Retinal pigment epithelial cell (primary cell): ENCODE data around the gene SOHLH2.

Experiments used
- DNase-seq: peaks from one replicate; pipeline ENCODE4 v3.0.0-alpha.2; 2010; ENCODE audit warnings: low read depth
- H3K4me3 ChIP-seq: 2 replicates; pipeline ENCODE4 v1.5.1; 2011; ENCODE audit warnings: mild to moderate bottlenecking, low read length, control low read depth, moderate library complexity
- TF ChIP-seq, protein P1 (sequence below): conservative IDR thresholded peaks from 2 replicates; pipeline ENCODE4 v1.5.1; 2011; ENCODE audit warnings: low read depth, low read length, control low read depth, inconsistent platforms

SOHLH2 gene

GRCh38 chr13:36192166-36192565, 22.2 kb downstream of the SOHLH2 start:
- TF ChIP-seq, protein P1, sequence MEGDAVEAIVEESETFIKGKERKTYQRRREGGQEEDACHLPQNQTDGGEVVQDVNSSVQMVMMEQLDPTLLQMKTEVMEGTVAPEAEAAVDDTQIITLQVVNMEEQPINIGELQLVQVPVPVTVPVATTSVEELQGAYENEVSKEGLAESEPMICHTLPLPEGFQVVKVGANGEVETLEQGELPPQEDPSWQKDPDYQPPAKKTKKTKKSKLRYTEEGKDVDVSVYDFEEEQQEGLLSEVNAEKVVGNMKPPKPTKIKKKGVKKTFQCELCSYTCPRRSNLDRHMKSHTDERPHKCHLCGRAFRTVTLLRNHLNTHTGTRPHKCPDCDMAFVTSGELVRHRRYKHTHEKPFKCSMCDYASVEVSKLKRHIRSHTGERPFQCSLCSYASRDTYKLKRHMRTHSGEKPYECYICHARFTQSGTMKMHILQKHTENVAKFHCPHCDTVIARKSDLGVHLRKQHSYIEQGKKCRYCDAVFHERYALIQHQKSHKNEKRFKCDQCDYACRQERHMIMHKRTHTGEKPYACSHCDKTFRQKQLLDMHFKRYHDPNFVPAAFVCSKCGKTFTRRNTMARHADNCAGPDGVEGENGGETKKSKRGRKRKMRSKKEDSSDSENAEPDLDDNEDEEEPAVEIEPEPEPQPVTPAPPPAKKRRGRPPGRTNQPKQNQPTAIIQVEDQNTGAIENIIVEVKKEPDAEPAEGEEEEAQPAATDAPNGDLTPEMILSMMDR, result no peak
- no peak for DNase-seq
- no peak overlapping the region for H3K4me3 ChIP-seq

DNA sequence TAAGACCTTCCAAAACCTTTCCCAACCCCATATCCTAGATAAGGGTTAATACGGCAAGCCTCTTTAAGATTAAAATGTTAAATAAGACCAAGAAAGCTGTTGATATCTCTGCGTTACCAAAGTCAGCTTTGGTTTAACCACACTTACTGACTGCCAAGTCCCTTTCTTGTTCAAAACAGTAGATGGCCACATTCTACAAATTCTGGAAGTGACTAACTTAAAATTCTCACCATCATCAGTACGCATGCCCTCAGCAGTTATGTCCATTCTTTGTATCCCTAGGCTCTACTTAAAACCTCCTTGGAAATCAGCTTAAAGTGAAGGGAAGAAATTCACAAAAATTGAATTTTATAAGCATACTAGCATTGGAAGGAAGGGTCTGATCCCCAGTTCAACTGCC, 23.6 kb downstream of the SOHLH2 start:
- TF ChIP-seq, protein P1, result no peak
- no peak overlapping the region for H3K4me3 ChIP-seq
- DNase-seq, result no peak

DNA sequence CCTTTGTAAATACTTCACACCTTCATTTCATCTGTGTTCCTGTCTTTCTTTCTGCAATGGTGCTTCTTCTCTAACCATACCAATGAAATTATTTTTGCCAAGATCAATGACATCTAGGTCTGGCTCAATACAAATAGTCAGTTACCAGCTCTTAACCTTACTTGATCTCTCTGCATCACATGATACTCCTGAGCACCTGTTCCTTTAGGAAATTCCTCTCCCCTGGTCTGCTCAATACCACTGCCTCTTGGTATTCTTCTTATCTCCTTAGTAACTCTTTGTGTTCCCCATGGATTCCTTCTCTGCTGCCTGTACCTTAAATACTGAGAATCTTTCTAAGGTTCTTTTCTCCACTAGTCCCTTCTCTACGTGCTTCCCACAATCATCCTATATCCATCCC, 25.9 kb downstream of the SOHLH2 start:
- DNase-seq, result no peak
- no peak overlapping the region for H3K4me3 ChIP-seq
- TF ChIP-seq, protein P1, result no peak

DNA sequence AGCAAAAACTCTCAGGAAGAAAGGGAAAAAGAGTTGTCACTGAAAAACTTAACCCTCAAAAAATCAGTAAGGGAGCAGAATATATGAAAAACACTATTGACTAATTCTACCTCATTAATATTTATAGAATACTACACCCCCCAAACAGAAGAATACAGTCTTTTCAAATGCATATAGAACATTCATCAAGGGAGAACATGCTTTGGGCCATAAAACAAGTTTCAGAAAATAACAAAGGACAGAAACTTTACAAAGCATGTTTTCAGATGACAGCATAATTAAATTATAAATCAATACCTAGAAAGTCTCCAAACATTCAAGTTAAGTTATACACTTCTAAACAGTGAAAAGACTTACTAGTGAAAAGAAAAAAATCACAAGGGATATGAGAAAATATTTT, 30.5 kb downstream of the SOHLH2 start:
- no peak for DNase-seq
- TF ChIP-seq, protein P1, result no peak
- H3K4me3 ChIP-seq, result no peak overlapping the region

- TF ChIP-seq, protein P1, result no peak
- DNase-seq, result no peak
- no peak overlapping the region for H3K4me3 ChIP-seq
These were observed 38.7 kb downstream of the SOHLH2 start for GRCh38 chr13:36175621-36176020.

GRCh38 chr13:36174923-36175322, 39.4 kb downstream of the SOHLH2 start:
- TF ChIP-seq, protein P1, result no peak
- no peak overlapping the region for H3K4me3 ChIP-seq
- no peak for DNase-seq

GRCh38 chr13:36173571-36174322, 40.6 kb downstream of the SOHLH2 start:
- no peak for DNase-seq
- no peak overlapping the region for H3K4me3 ChIP-seq
- TF ChIP-seq, protein P1, result no peak
